Common myeloid progenitor, CD34-positive (primary cell): ENCODE data around the gene SORBS1.

ENCODE experiments used
- CTCF ChIA-PET: fragments of 350-600 bp; sonication (Branson Sonifier 250); formaldehyde crosslinking; loops from one replicate; lab custom pipeline; 2021; ENCODE audit warnings: antibody characterized with exemption; lab: Charles Lee
- POLR2A ChIA-PET: fragments of 350-600 bp; sonication (Branson Sonifier 250); formaldehyde crosslinking; loops from one replicate; lab custom pipeline; 2021; ENCODE audit warnings: antibody characterized with exemption; lab: Charles Lee
- DNase-seq, 3 donors: peaks; one replicate each; pipeline versions ENCODE4 v3.0.0 to v3.0.0-alpha.2; 2013
- H3K27ac ChIP-seq, 2 experiments: 1 replicate in 1 of 2; 2 replicates in 1 of 2; pipeline ENCODE4 v1.7.0; 2013; ENCODE audit warnings: inconsistent platforms in 2 of 2, low read length in 2 of 2, mild to moderate bottlenecking in 2 of 2, low read depth in 1 of 2, moderate library complexity in 1 of 2; ENCODE audit not compliant: severe bottlenecking in 2 of 2, insufficient read depth in 1 of 2, poor library complexity in 1 of 2
- H3K27me3 ChIP-seq, 5 experiments: replicated peaks in 2 of 5; 1 replicate in 3 of 5; 2 replicates in 2 of 5; pipeline versions ENCODE4 v1.6.1 to v1.7.0; 2013; ENCODE audit warnings: low read length in 4 of 5, mild to moderate bottlenecking in 2 of 5, moderate library complexity in 2 of 5, inconsistent platforms in 1 of 5; ENCODE audit not compliant: insufficient read depth in 5 of 5, control insufficient read depth in 4 of 5
- H3K36me3 ChIP-seq, 4 experiments: 1 replicate in 2 of 4; 2 replicates in 2 of 4; pipeline versions ENCODE4 v1.6.1 to v1.7.0; 2013; ENCODE audit warnings: low read length in 3 of 4, control low read depth in 1 of 4, mild to moderate bottlenecking in 1 of 4; ENCODE audit not compliant: control insufficient read depth in 4 of 4, insufficient read depth in 4 of 4
- H3K4me1 ChIP-seq, 4 experiments: 1 replicate in 3 of 4; 2 replicates in 1 of 4; pipeline versions ENCODE4 v1.6.1 to v1.7.1; 2013; ENCODE audit warnings: low read length in 3 of 4, mild to moderate bottlenecking in 3 of 4, control low read depth in 1 of 4, inconsistent platforms in 1 of 4, moderate library complexity in 1 of 4; ENCODE audit not compliant: control insufficient read depth in 4 of 4, insufficient read depth in 4 of 4; ENCODE audit errors: control extremely low read depth in 1 of 4
- H3K4me3 ChIP-seq, 7 experiments: 1 replicate in 4 of 7; 2 replicates in 3 of 7; pipeline versions ENCODE4 v1.5.1 to v1.7.0; 2013; ENCODE audit warnings: mild to moderate bottlenecking in 7 of 7, low read length in 6 of 7, moderate library complexity in 6 of 7, inconsistent platforms in 2 of 7, low read depth in 2 of 7, control low read depth in 1 of 7; ENCODE audit not compliant: insufficient read depth in 4 of 7, control insufficient read depth in 1 of 7; ENCODE audit errors: extremely low read depth in 1 of 7
- H3K9me3 ChIP-seq, 5 experiments: 1 replicate in 4 of 5; 2 replicates in 1 of 5; pipeline versions ENCODE4 v1.6.1 to v1.7.1; 2013; ENCODE audit warnings: low read length in 4 of 5, mild to moderate bottlenecking in 2 of 5, inconsistent platforms in 1 of 5, low read depth in 1 of 5, moderate library complexity in 1 of 5; ENCODE audit not compliant: control insufficient read depth in 4 of 5, insufficient read depth in 2 of 5; ENCODE audit errors: control extremely low read depth in 1 of 5
- WGBS: methylation state at CpG from one replicate; pipeline ENCODE4 v1.1.5; 2013; ENCODE audit not compliant: insufficient coverage; 5-methylcytosine and 5-hydroxymethylcytosine counted together

Gene SORBS1

GRCh38 chr10:95414016-95414830 is 146.9 kb downstream of the SORBS1 start:
- Histone ChIP-seq H3K9me3 (no peaks in the 10 kb centered on the region), H3K4me3 (no peak overlapping the region), H3K27ac (no peak overlapping the region), H3K4me1 (peaks cover 0 to 21% (median 8%) of the 10 kb centered on the region in 4 experiments), H3K36me3 (no peaks in the 10 kb centered on the region), H3K27me3 (no peaks in the 10 kb centered on the region)
- no peak for DNase-seq
- 99% methylated on average over 25 of the region's 27 CpGs for WGBS
- POLR2A ChIA-PET: no interaction called here
- CTCF ChIA-PET: interaction anchor here (0.9 to 2.1 kb wide), 3 partner anchors 10 to 171 kb away, joined by 3 to 7 read pairs (median 4); no protein-coding TSS in a partner anchor

- no peak overlapping the region for H3K4me3 ChIP-seq
- H3K27me3 ChIP-seq: no peaks in the 10 kb centered on the region
- no peak overlapping the region for H3K27ac ChIP-seq
- no peaks in the 10 kb centered on the region for H3K36me3 ChIP-seq
- H3K4me1 ChIP-seq: peaks cover 0 to 24% (median 8%) of the 10 kb centered on the region in 4 experiments
- CTCF ChIA-PET: interaction anchor here (0.9 to 2.1 kb wide), 3 partner anchors 10 to 39 kb away, joined by 3 to 7 read pairs (median 4); no protein-coding TSS in a partner anchor
- H3K9me3 ChIP-seq: no peaks in the 10 kb centered on the region
- 79% methylated on average over 5 of the region's 5 CpGs for WGBS
- POLR2A ChIA-PET: no interaction called here
- DNase-seq: no peak
Measured at GRCh38 chr10:95413588-95413987, 147.6 kb downstream of the SORBS1 start.

GRCh38 chr10:95411635-95412034 is 149.5 kb downstream of the SORBS1 start:
- H3K4me1 ChIP-seq: peaks cover 0 to 29% (median 11%) of the 10 kb centered on the region in 4 experiments
- no peak overlapping the region for H3K27ac ChIP-seq
- CTCF ChIA-PET: interaction anchor here (2.2 to 3.7 kb wide), 2 partner anchors 11 to 19 kb away, joined by 9 to 22 read pairs; no protein-coding TSS in a partner anchor
- POLR2A ChIA-PET: no interaction called here
- WGBS: 100% methylated on average over 1 of the region's 4 CpGs
- no peaks in the 10 kb centered on the region for H3K27me3 ChIP-seq
- H3K9me3 ChIP-seq: no peaks in the 10 kb centered on the region
- no peaks in the 10 kb centered on the region for H3K36me3 ChIP-seq
- no peak overlapping the region for H3K4me3 ChIP-seq
- DNase-seq: no peak

GRCh38 chr10:95408983-95409873 is 151.9 kb downstream of the SORBS1 start:
- H3K9me3 ChIP-seq: no peaks in the 10 kb centered on the region
- H3K27me3 ChIP-seq: no peaks in the 10 kb centered on the region
- ChIA-PET POLR2A (interaction anchor here (0.6 kb wide), 1 partner anchor 38 kb away, joined by 5 read pairs; no protein-coding TSS in a partner anchor), CTCF (interaction anchor here (1.0 to 1.3 kb wide), 4 partner anchors 9 to 194 kb away, joined by 3 to 4 read pairs (median 4); no protein-coding TSS in a partner anchor)
- H3K4me1 ChIP-seq: peaks cover 0 to 33% (median 11%) of the 10 kb centered on the region in 4 experiments
- DNase-seq: no peak
- H3K27ac ChIP-seq: no peak overlapping the region
- no peak overlapping the region for H3K4me3 ChIP-seq
- no CpG with 5 or more reads among the region's 3 CpGs for WGBS
- H3K36me3 ChIP-seq: no peaks in the 10 kb centered on the region

GRCh38 chr10:95408148-95408960 is 152.8 kb downstream of the SORBS1 start:
- H3K27me3 ChIP-seq: no peaks in the 10 kb centered on the region
- H3K27ac ChIP-seq: no peak overlapping the region
- ChIA-PET CTCF (interaction anchor here (1.1 to 1.6 kb wide), 2 partner anchors 8 to 10 kb away, joined by 3 to 4 read pairs; no protein-coding TSS in a partner anchor), POLR2A (interaction anchor here (0.6 kb wide), 1 partner anchor 39 kb away, joined by 5 read pairs; no protein-coding TSS in a partner anchor)
- 98% methylated on average over 7 of the region's 7 CpGs for WGBS
- no peak for DNase-seq
- H3K36me3 ChIP-seq: no peaks in the 10 kb centered on the region
- H3K9me3 ChIP-seq: no peaks in the 10 kb centered on the region
- no peak overlapping the region for H3K4me3 ChIP-seq
- H3K4me1 ChIP-seq: peaks cover 0 to 29% (median 9%) of the 10 kb centered on the region in 4 experiments

- POLR2A ChIA-PET: no interaction called here
Measured at GRCh38 chr10:95407546-95407945, 153.6 kb downstream of the SORBS1 start.

More at GRCh38 chr10:95407546-95407945, 153.6 kb downstream of the SORBS1 start:
- H3K27ac ChIP-seq: no peak overlapping the region
- H3K36me3 ChIP-seq: no peaks in the 10 kb centered on the region
- no peaks in the 10 kb centered on the region for H3K9me3 ChIP-seq
- no peak for DNase-seq
- H3K27me3 ChIP-seq: no peaks in the 10 kb centered on the region
- CTCF ChIA-PET: interaction anchor here (0.7 to 1.6 kb wide), 2 partner anchors 9 to 196 kb away, joined by 3 to 4 read pairs; no protein-coding TSS in a partner anchor
- peaks cover 0 to 21% (median 5%) of the 10 kb centered on the region in 4 experiments for H3K4me1 ChIP-seq
- 100% methylated on average over 3 of the region's 7 CpGs for WGBS
- no peak overlapping the region for H3K4me3 ChIP-seq
